ENCODE data around the gene ATP1A3.
"Not testable (repeated sequence)": the region's sequence is repeated elsewhere in the genome, so short reads cannot be mapped to it uniquely, and the experiment has no call there.

Gene ATP1A3

GRCh38 chr19:41993612-41994483, at the start of gene ATP1A3:
ATP1A3 (minus strand) TSS chr19:41994230; CDS start chr19:41994076, 154 bp downstream.
- peak; percentile 67 for DNase-seq

GRCh38 chr19:42042455-42043170, 48.6 kb upstream of the ATP1A3 start:
- DNase-seq = no peak

GRCh38 chr19:42040491-42040890, 46.5 kb upstream of the ATP1A3 start:
- not testable (repeated sequence) for DNase-seq

DNA sequence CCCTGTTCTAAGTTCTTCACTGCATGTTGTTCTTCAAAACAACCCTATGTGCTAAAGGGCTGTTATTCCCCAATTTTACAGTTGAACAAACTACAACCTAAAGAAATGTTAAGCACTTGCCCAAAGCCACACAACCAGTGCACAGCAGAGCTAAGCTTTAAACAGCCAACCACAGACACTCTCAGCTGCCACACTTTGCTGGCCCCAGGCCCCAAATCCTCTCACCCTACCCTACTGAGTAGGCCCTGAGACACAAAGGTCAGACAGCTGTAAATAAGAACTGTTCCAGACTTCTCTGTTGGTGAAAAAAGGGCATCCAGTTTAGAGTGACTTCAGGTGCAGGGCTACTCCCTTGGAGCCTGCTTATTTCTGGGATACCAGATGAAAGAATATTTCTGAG, 46.0 kb upstream of the ATP1A3 start:
- DNase-seq = no peak

DNA sequence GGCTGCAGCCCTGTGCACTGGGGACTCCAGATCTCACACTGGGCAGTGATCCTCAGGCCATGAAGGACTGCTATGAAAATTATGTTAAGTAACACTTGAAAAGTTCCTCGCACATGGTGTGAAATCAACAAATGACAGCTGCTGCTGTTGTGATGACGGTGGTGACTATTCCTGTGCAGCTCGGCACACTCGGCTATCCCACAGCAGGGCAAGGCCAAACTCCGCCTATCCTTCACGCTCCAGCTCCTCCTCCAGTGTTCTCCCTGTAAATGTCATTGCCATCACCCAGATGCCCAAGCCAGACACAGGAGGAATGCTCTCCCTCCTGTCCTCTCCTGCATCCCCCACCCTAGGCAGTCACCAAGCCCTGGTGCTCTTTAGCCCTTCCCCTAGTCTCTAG, 44.6 kb upstream of the ATP1A3 start:
- DNase-seq = peak; percentile 35

- DNase-seq = no peak
Observed at GRCh38 chr19:42037649-42038048, 43.6 kb upstream of the ATP1A3 start.

DNA sequence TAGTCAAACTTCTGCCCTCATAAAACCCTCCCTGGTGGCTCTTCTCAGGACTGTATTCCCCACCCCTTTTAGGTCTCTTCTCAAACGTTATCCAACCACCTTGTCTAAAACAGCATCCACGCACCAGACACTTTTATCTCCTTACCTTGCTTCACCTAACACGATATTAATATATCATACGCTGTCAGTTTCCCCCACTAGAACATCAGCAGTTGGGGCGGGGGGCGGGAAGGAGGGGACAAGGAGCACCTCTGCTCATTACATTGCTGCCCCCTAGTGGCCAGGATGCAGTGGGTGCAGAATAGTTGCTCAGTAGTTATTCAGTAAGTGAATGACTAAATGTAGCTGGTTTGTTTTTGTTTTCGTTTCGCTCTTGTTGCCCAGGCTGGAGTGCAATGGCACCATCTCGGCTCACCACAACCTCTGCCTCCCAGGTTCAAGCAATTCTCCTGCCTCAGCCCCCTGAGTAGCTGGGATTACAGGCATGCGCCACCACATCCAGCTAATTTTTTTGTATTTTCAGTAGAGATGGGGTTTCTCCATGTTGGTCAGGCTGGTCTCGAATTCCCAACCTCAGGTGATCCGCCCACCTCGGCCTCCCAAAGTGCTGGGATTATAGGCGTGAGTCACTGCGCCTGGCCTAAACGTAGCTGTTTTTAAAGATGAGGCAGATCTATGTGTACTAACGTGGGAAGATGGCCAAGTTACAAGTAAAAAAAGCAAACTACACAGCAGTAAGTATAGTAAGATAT, 40.8 kb upstream of the ATP1A3 start:
- peak; percentile 28 for DNase-seq

GRCh38 chr19:42033413-42033812, 39.4 kb upstream of the ATP1A3 start:
- DNase-seq = no peak

GRCh38 chr19:42032431-42032830, 38.4 kb upstream of the ATP1A3 start:
- DNase-seq = peak; percentile 64

GRCh38 chr19:42030645-42031440, 36.8 kb upstream of the ATP1A3 start:
- no peak for DNase-seq

DNA sequence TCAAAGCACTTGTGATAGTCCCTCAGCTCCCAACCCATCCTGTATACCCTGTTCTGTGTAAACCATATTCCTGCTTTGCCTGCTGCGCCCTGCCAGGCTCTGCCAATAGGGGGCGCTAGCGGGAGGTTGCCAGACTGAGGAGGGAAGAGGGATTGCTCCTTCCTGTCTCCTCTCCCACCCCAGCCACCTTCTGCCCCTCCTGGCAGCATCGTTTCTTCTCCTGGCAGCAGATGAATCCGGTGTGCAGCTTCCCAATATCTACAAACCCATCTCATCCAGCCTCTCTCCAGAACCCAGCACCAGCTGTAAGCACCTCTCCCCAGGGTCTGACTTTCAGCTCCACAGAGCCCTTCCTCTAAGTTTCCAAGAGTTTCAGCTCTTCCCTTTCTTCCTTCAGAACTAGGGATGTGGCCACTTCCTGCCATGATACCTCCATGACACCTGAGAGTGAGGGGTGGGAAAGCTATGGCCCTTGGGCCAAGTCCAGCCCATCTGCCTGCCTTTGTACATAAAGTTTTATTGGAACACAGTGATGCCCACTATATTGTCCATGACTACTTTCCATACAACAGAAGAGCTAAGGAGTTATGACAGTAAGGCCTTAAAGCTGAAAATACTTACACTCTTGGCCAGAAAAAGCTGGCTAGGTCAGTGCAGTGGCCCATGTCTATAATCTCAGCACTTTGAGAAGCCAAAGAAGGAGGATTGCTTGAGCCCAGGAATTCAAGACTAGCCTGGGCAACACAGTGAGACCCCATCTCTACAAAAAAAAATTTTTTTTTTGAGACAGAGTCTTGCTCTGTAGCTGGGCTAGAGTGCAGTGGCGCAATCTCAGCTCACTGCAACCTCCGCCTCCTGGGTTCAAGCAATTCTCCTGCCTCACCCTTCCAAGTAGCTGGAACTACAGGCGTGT, 34.5 kb upstream of the ATP1A3 start:
- no peak for DNase-seq

GRCh38 chr19:42024622-42025111, 30.6 kb upstream of the ATP1A3 start:
- DNase-seq = no peak

- DNase-seq = no peak
Observed at GRCh38 chr19:42023943-42024260, 29.9 kb upstream of the ATP1A3 start.

DNA sequence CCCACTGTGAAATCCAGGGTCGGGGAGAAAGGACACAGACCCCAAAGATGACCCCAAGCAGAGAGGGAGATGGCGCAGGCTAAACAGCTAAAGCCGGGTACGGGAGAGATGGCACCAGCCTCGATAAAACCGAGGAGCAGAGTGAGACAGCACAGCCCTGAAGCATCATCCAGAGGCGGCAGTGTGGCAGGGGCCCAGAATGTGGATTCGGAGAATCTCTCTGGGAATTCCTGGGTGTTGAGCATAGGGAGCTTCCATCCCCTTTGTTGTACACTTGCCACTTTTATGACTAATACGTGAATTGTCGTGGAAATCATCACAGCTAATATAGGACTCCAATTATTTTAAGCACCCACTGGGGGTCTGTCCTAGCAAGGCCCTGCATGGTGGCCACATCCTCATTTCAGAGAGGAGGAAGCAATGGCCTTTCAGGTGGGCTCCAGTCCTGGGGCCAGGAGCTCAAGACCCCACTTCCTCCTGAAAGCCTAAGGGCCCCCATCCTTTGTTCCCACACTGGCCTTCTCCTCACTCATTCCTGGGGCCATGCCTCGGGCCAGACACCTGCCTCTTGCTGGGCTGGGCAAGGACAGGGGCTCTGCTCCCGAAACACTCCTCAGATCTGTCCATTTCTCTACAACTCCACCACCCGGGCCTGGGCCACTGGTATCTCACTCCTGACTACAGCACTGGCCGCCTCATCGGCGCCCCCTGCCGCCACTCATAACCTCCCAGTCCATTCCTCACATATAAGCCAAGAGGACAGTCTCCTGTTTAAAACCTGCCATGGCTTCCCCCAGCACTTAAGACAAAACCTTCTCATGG, 29.3 kb upstream of the ATP1A3 start:
- DNase-seq = no peak

DNA sequence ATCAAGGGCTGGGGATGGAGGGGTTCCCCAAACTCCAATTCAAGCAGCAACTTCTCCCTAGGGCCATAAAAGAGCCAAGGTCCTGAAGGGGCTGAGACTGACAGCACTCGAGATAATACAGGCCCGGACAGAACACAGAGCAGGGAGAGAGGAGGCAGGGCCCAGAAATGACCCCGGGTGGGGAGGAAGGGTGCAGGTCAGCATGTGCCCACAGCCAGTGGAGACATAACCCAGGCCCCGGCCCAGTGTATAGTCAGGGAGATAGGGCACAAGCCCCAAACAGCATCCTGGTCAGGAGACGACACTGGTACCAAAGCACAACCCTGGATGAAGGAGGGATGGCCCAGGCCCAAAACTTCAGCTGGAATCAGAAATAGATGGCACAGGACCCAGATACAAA, 28.6 kb upstream of the ATP1A3 start:
- no peak for DNase-seq

GRCh38 chr19:42021185-42021584, 27.2 kb upstream of the ATP1A3 start:
- DNase-seq = no peak

DNA sequence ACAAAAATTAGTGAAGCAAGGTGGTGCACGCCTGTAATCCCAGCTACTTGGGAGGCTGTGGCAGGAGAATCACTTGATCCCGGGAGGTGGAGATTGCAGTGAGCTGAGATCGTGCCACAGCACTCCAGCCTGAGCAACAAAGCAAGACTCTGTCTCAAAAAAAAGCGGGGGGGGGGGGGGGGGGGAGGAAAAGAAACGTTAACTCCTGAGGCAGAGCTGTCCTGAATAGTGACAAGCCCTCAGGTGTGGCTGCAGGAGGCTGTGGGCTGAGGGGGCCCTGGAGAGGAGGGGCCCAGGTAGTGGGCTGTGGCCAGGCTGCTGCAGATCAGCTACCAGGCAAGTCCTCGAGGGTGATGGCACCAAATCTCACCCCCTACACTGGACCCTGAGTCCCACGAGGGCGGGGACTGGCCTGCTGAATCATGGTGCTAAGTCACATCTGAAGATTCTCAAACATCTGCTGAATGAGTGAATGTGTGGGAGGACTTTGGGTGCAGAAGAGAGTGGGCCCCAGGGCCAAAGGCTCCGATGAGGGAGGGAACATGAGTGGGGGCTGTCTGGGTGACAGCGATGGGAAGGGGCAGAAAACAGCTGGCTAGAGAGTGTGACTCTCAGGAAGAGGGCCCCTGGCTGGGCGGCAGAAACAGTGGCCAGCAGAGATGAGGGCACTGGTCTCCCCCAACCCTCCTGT, 24.6 kb upstream of the ATP1A3 start:
- DNase-seq = no peak

GRCh38 chr19:42017040-42017439, 23.0 kb upstream of the ATP1A3 start:
- DNase-seq = no peak

- not testable (repeated sequence) for DNase-seq
Observed at GRCh38 chr19:42012747-42013146, 18.7 kb upstream of the ATP1A3 start.

Measured in SHP77 treated with DMSO at 0.1 percent for 48 hours (cell line).